Endothelial cell of umbilical vein (primary cell): ENCODE measurements around the gene PLXNB1. TPM values are rescaled to one million over a fixed set of nuclear protein-coding genes. Genes with fewer than 3 reads are reported as not detected.

Source experiments
- BruUV-seq: library from RNA; stranded (reverse); fragments of 400-500 nt; replicated peaks from 2 replicates; lab custom pipeline; 2021; lab: Mats Ljungman, UMichigan
- CTCF ChIA-PET: fragments of 300-600, 350-600 bp; sonication (Branson Sonifier 250); formaldehyde crosslinking; loops from one replicate; lab custom pipeline; 2021; ENCODE audit warnings: antibody characterized with exemption, inconsistent platforms; lab: Charles Lee
- POLR2A ChIA-PET: fragments of 300-600, 350-600 bp; sonication (Branson Sonifier 250); formaldehyde crosslinking; loops from one replicate; lab custom pipeline; 2021; ENCODE audit warnings: antibody characterized with exemption, inconsistent platforms; lab: Charles Lee
- DNase-seq: peaks from one replicate; pipeline ENCODE4 v3.0.0-alpha.2; 2011; ENCODE audit warnings: low read depth, low spot score
- FAIRE-seq: peaks from 2 replicates; lab custom pipeline; 2011; peaks lifted over from hg19 to GRCh38; lab: Jason Lieb, UNC
- H2AFZ ChIP-seq: 2 replicates; pipeline ENCODE4 v1.6.0; 2012; ENCODE audit warnings: low read depth, low read length, control low read depth, inconsistent platforms
- H3K27ac ChIP-seq: 2 replicates; pipeline ENCODE4 v1.5.1; 2011; ENCODE audit warnings: low read depth, mild to moderate bottlenecking, control low read depth, low read length, moderate library complexity; ENCODE audit not compliant: insufficient read depth
- H3K27me3 ChIP-seq, 2 experiments: 2 replicates each; pipeline versions ENCODE4 v1.6.0 to v1.6.1; 2011; ENCODE audit warnings: low read length in 2 of 2, mixed read lengths in 1 of 2; ENCODE audit not compliant: control insufficient read depth in 2 of 2, insufficient read depth in 2 of 2
- H3K36me3 ChIP-seq, 2 experiments: 2 replicates in 1 of 2; 3 replicates in 1 of 2; pipeline ENCODE4 v1.5.1; 2011; ENCODE audit warnings: low read length in 2 of 2, mild to moderate bottlenecking in 1 of 2, moderate library complexity in 1 of 2; ENCODE audit not compliant: control insufficient read depth in 2 of 2, insufficient read depth in 2 of 2; ENCODE audit errors: extremely low read depth in 1 of 2
- H3K4me1 ChIP-seq: 3 replicates; pipeline ENCODE4 v1.5.1; 2011; ENCODE audit warnings: mild to moderate bottlenecking, low read length; ENCODE audit not compliant: control insufficient read depth, insufficient read depth; ENCODE audit errors: extremely low read depth
- H3K4me2 ChIP-seq: 2 replicates; pipeline ENCODE4 v1.6.1; 2011; ENCODE audit warnings: low read length, control low read depth, mixed read lengths; ENCODE audit not compliant: insufficient read depth
- H3K4me3 ChIP-seq, 3 experiments: fragments of 200-600 bp in 1 of 3; sonication (generic), shearing (Covaris generic) in 1 of 3; replicated peaks in 1 of 3; 2 replicates each; pipeline ENCODE4 v1.5.1; 2011 to 2016; ENCODE audit warnings: control low read depth in 3 of 3, low read length in 3 of 3, mild to moderate bottlenecking in 2 of 3, inconsistent platforms in 1 of 3, low read depth in 1 of 3, moderate library complexity in 1 of 3; ENCODE audit not compliant: insufficient read depth in 1 of 3
- H3K79me2 ChIP-seq: 2 replicates; pipeline ENCODE4 v1.6.0; 2012; ENCODE audit warnings: low read length, inconsistent platforms; ENCODE audit not compliant: control insufficient read depth, insufficient read depth
- H3K9ac ChIP-seq: replicated peaks from 2 replicates; pipeline ENCODE3; 2011; ENCODE audit warnings: low read length, control low read depth; ENCODE audit not compliant: insufficient read depth; ENCODE audit errors: extremely low read depth
- H3K9me1 ChIP-seq: replicated peaks from 3 replicates; pipeline ENCODE4 v1.6.0; 2011; ENCODE audit warnings: mild to moderate bottlenecking, low read length; ENCODE audit not compliant: control insufficient read depth, insufficient read depth; ENCODE audit errors: extremely low read depth
- H3K9me3 ChIP-seq: replicated peaks from 2 replicates; pipeline ENCODE4 v1.5.1; 2012; ENCODE audit warnings: low read length, inconsistent platforms; ENCODE audit not compliant: control insufficient read depth, insufficient read depth
- H4K20me1 ChIP-seq: replicated peaks from 2 replicates; pipeline ENCODE3; 2011; ENCODE audit warnings: mild to moderate bottlenecking, low read length; ENCODE audit not compliant: control insufficient read depth, insufficient read depth; ENCODE audit errors: extremely low read depth
- CTCF ChIP-seq, 2 donors: IDR thresholded peaks; 1 replicate in 1 of 2; 2 replicates in 1 of 2; pipeline ENCODE4 v1.5.1; 2011; ENCODE audit warnings: low read length in 2 of 2, mild to moderate bottlenecking in 2 of 2, moderate library complexity in 2 of 2, control low read depth in 1 of 2, inconsistent platforms in 1 of 2, low read depth in 1 of 2; ENCODE audit not compliant: insufficient read depth in 1 of 2; ENCODE audit errors: extremely low read depth in 1 of 2
- EZH2 ChIP-seq: IDR thresholded peaks from 2 replicates; pipeline ENCODE4 v1.6.1; 2012; ENCODE audit warnings: borderline replicate concordance, low read depth, mild to moderate bottlenecking, moderate library complexity, low read length, inconsistent platforms; ENCODE audit not compliant: severe bottlenecking
- FOS ChIP-seq: IDR thresholded peaks from 2 replicates; pipeline ENCODE4 v1.6.1; 2011; ENCODE audit warnings: mild to moderate bottlenecking, low read length, moderate library complexity, borderline replicate concordance; ENCODE audit not compliant: insufficient read depth
- GATA2 ChIP-seq: IDR thresholded peaks from 2 replicates; pipeline ENCODE4 v1.7.0; 2011; ENCODE audit warnings: low read depth, mild to moderate bottlenecking, moderate library complexity, mixed read lengths, low read length; ENCODE audit not compliant: insufficient read length, insufficient read depth
- JUN ChIP-seq: IDR thresholded peaks from 2 replicates; pipeline ENCODE4 v1.6.1; 2011; ENCODE audit warnings: borderline replicate concordance, low read depth; ENCODE audit not compliant: insufficient read length, insufficient read depth
- MAX ChIP-seq: IDR thresholded peaks from 2 replicates; pipeline ENCODE4 v1.6.1; 2011; ENCODE audit not compliant: insufficient read depth, insufficient read length
- MYC ChIP-seq: IDR thresholded peaks from one replicate; pipeline ENCODE4 v1.6.1; 2011; ENCODE audit warnings: mild to moderate bottlenecking, low read depth, low read length
- POLR2A ChIP-seq: IDR thresholded peaks from 2 replicates; pipeline ENCODE4 v1.6.1; 2012; ENCODE audit warnings: low read depth, mild to moderate bottlenecking, control low read depth, low read length
- POLR2AphosphoS5 ChIP-seq: IDR thresholded peaks from 2 replicates; pipeline ENCODE4 v1.6.1; 2012; ENCODE audit warnings: low read depth, mild to moderate bottlenecking, control low read depth, low read length, moderate library complexity; ENCODE audit not compliant: insufficient read depth
- dilution Hi-C: fragments of 300-500 bp; cut with MboI; formaldehyde crosslinking; loops from one replicate; pipeline ENCODE4 v1.15.0; 2019; ENCODE audit warnings: low sequenced_read_pairs; ENCODE audit not compliant: extremely low pct_ligation_motif_present
- intact Hi-C: fragments of 100-400 bp; cut with micrococcal nuclease; formaldehyde crosslinking; loops from one replicate; pipeline ENCODE4 v1.10.0; 2022
- polyA plus RNA-seq, 4 experiments: library from polyadenylated mRNA; depleted of rRNA in 3 of 4; stranded (reverse) in 3 of 4; unstranded in 1 of 4; fragments of >200 nt; gene quantifications; 2 replicates each; pipeline versions ENCODE4 v1.2.1 to v1.2.3, GENCODE V29; 2011 to 2012; ENCODE audit warnings: missing spikeins in 1 of 4
- total RNA-seq: library from RNA; stranded (reverse); gene quantifications from 2 replicates; pipeline ENCODE4 v1.2.3, GENCODE V29; 2021

Gene PLXNB1
- total and polyA plus RNA-seq, 2 donors (not counting 3 experiments of a cell fraction or from before 2014, with no cell fraction given), result 43.1 to 45.2 TPM

- no TSS peak for BruUV-seq
- FAIRE-seq (no peak), DNase-seq (no peak)
- no peaks in the 10 kb centered on the region for H4K20me1 ChIP-seq
- H3K27me3 ChIP-seq, result peaks cover 7 to 18% of the 10 kb centered on the region in 2 experiments
- ChIA-PET POLR2A (interaction anchor here (0.6 kb wide), 1 partner anchor 156 kb away, joined by 3 read pairs; no protein-coding TSS in a partner anchor), CTCF (interaction anchor here (2.3 kb wide), 1 partner anchor 40 kb away, joined by 16 read pairs; no protein-coding TSS in a partner anchor)
- intact Hi-C loops, result no loop called here
- no peaks in the 10 kb centered on the region for H3K79me2 ChIP-seq
- H2AFZ ChIP-seq, result no peak overlapping the region
- no peaks in the 10 kb centered on the region for H3K36me3 ChIP-seq
- no peaks in the 10 kb centered on the region for H3K9me3 ChIP-seq
- dilution Hi-C loops, result no loop called here
- no peak overlapping the region for H3K4me3 ChIP-seq
- H3K4me1 ChIP-seq, result no peaks in the 10 kb centered on the region
- no peak overlapping the region for H3K27ac ChIP-seq
- no peak overlapping the region for H3K4me2 ChIP-seq
- no peaks in the 10 kb centered on the region for H3K9me1 ChIP-seq
- TF ChIP-seq JUN (no peak), CTCF (IDR thresholded peaks at IDR 0.05; ENCODE audit: extremely low read depth in 1 of 2, insufficient read depth in 1 of 2, low read depth in 1 of 2, low read length in 2 of 2) (no peak), MYC (no peak), EZH2 (no peak), MAX (no peak), POLR2A (no peak), FOS (no peak), GATA2 (no peak), POLR2AphosphoS5 (no peak)
- H3K9ac ChIP-seq, result no peak overlapping the region
Observed at GRCh38 chr3:48395714-48396113, 34.2 kb downstream of the PLXNB1 start.
